Measurements from ENCODE around the gene ULK3. TPM values are rescaled to one million over a fixed set of nuclear protein-coding genes. Genes with fewer than 3 reads are reported as not detected.
A peak's percentile ranks its signal among the peaks of the same experiment; 100 is the strongest.

Gene ULK3
- total and polyA plus RNA-seq, 2 of the 4 experiments (the other 2 are of a cell fraction): 11.8 to 22.7 TPM

GRCh38 chr15:74841891-74842373, 1.0 kb downstream of the ULK3 start:
- Histone ChIP-seq H3K4me2 (ENCODE audit: low read depth, low read length) (peak overlapping the region; percentile 83), H4K8ac (ENCODE audit: low read depth in 2 of 2, low read length in 2 of 2) (no peak overlapping the region), H3K79me1 (ENCODE audit: low read depth in 1 of 2, low read length in 2 of 2) (peaks cover 0 to 17% of the 10 kb centered on the region in 2 experiments; a peak in 1 of 4 replicates), H3K23ac (ENCODE audit: low read depth, low read length) (peak overlapping the region; percentile 35; the same call in 1 of the 2 replicates), H2AK9ac (replicated peaks; ENCODE audit: low read depth, low read length, poor library complexity) (peak overlapping the region; percentile 78), H2AK5ac (ENCODE audit: low read depth, low read length) (no peak overlapping the region; the same call in 1 of the 2 replicates), H4K5ac (ENCODE audit: low read depth, low read length) (no peak overlapping the region), H2BK5ac (ENCODE audit: low read depth, low read length, poor library complexity, severe bottlenecking) (no peak overlapping the region), H2BK120ac (ENCODE audit: low read depth, low read length) (no peak overlapping the region), H3K27me3 (ENCODE audit: control insufficient read depth, insufficient read depth, low read length) (no peaks in the 10 kb centered on the region), H3K9ac (ENCODE audit: low read depth, low read length) (peak overlapping the region; percentile 79; the same call in 1 of the 2 replicates), H3K36me3 (ENCODE audit: control insufficient read depth, insufficient read depth, low read length) (peaks cover 10% of the 10 kb centered on the region), H2BK15ac (ENCODE audit: low read depth, low read length) (no peak overlapping the region), H3K4me1 (ENCODE audit: control insufficient read depth, insufficient read depth, low read length) (peaks cover 4% of the 10 kb centered on the region; the same call in 1 of the 2 replicates), H3K9me1 (ENCODE audit: insufficient read depth, low read length) (0 out of 2 replicates have a peak, but pooled peaks cover 3% of the 10 kb centered on the region), H3K4ac (ENCODE audit: low read depth, low read length) (peak overlapping the region; percentile 19; the same call in 1 of the 2 replicates), H3K4me3 (ENCODE audit: insufficient read depth, low read depth, low read length) (peak overlapping the region; percentile 91), H2BK20ac (ENCODE audit: low read depth, low read length) (no peak overlapping the region), H3K14ac (replicated peaks; ENCODE audit: low read depth, low read length) (0 out of 2 replicates have a peak overlapping the region, but pooled peaks have one; percentile 78), H3K9me3 (ENCODE audit: control insufficient read depth, insufficient read depth, low read length) (no peaks in the 10 kb centered on the region), H3K56ac (ENCODE audit: extremely low read depth, insufficient read depth, low read length) (no peak overlapping the region), H4K20me1 (ENCODE audit: insufficient read depth, low read length) (no peaks in the 10 kb centered on the region), H2AFZ (replicated peaks; ENCODE audit: low read length, poor library complexity) (no peak overlapping the region), H4K91ac (ENCODE audit: insufficient read depth, low read depth, low read length) (no peak overlapping the region), H3K18ac (ENCODE audit: low read depth, low read length) (no peak overlapping the region), H3K27ac (ENCODE audit: insufficient read depth, low read length) (no peak overlapping the region)
- dilution Hi-C loops (cut with HindIII; ENCODE audit: low sequenced_read_pairs, unreplicated experiment): no loop called here
- DNase-seq (no peak), ATAC-seq (ENCODE audit: low read depth) (no peak)
- TF ChIP-seq ELK1 (IDR thresholded peaks at IDR 0.05; ENCODE audit: borderline replicate concordance, low read depth, low read length) (no peak), RAD21 (IDR thresholded peaks at IDR 0.05; ENCODE audit: low read length) (no peak), CHD1 (IDR thresholded peaks at IDR 0.05; ENCODE audit: low read depth, low read length) (no peak), POLR2A (IDR thresholded peaks at IDR 0.05; ENCODE audit: low read depth, low read length) (no peak), MAZ (IDR thresholded peaks at IDR 0.05; ENCODE audit: borderline replicate concordance, low read depth, low read length) (no peak), BHLHE40 (IDR thresholded peaks at IDR 0.05; ENCODE audit: low read depth, low read length) (no peak), CEBPB (IDR thresholded peaks at IDR 0.05; ENCODE audit: low read depth, low read length) (no peak), NFE2L2 (IDR thresholded peaks at IDR 0.05; ENCODE audit: low read depth, low read length) (no peak), MAFK (IDR thresholded peaks at IDR 0.05; ENCODE audit: low read depth, low read length) (no peak), FOS (IDR thresholded peaks at IDR 0.05; ENCODE audit: low read depth, low read length) (no peak), MXI1 (IDR thresholded peaks at IDR 0.05; ENCODE audit: borderline replicate concordance, low read depth, low read length) (no peak), CTCF (conservative IDR thresholded peaks at IDR 0.05; ENCODE audit: low read depth, low read length) (no peak), USF2 (IDR thresholded peaks at IDR 0.05; ENCODE audit: low read depth, low read length) (no peak), SMC3 (IDR thresholded peaks at IDR 0.05; ENCODE audit: low read depth, low read length) (no peak), RFX5 (IDR thresholded peaks at IDR 0.05; ENCODE audit: low read depth, low read length) (no peak), RCOR1 (IDR thresholded peaks at IDR 0.05; ENCODE audit: insufficient replicate concordance, low read length) (no peak)
- 67% methylated on average over 1 of the region's 14 CpGs; no CpG with 5 or more reads in 1 of the 2 experiments for WGBS, 2 experiments (ENCODE audit: extremely low coverage in 2 of 2, insufficient read length in 1 of 2)
- in situ Hi-C loops (cut with MboI; ENCODE audit: low sequenced_read_pairs): no loop called here
- no TSS peak for BruUV-seq (replicated peaks)
- POLR2A ChIA-PET (ENCODE audit: unreplicated experiment): no interaction called here
- intact Hi-C loops (cut with micrococcal nuclease): loop anchor here (5.0 kb wide), 2 partner anchors 50 to 65 kb away; partner anchors contain the start of genes FAM219B and MPI
- CTCF ChIA-PET: no interaction called here

Data from IMR-90 (cell line).